Uterus (tissue), 2 donors: ENCODE results near the gene STAM2.
"Not testable (repeated sequence)": the region's sequence is repeated elsewhere in the genome, so short reads cannot be mapped to it uniquely, and the experiment has no call there.

Experiments
- POLR2A ChIP-seq, 2 donors: fragments of 450-650 bp; IDR thresholded peaks; one replicate each; pipeline ENCODE4 v1.6.1; 2016; ENCODE audit warnings: antibody characterized with exemption in 2 of 2, mild to moderate bottlenecking in 1 of 2, moderate library complexity in 1 of 2
- TF ChIP-seq, protein P1 (sequence below), 4 experiments: fragments of 200-600 bp in 2 of 4; fragments of 450-650 bp in 2 of 4; sonication (generic) in 2 of 4; IDR thresholded peaks; one replicate each; pipeline ENCODE4 v1.5.1; 2016 to 2019; ENCODE audit warnings: antibody characterized with exemption in 4 of 4, mild to moderate bottlenecking in 2 of 4, moderate library complexity in 1 of 4

- TF ChIP-seq, protein P1, sequence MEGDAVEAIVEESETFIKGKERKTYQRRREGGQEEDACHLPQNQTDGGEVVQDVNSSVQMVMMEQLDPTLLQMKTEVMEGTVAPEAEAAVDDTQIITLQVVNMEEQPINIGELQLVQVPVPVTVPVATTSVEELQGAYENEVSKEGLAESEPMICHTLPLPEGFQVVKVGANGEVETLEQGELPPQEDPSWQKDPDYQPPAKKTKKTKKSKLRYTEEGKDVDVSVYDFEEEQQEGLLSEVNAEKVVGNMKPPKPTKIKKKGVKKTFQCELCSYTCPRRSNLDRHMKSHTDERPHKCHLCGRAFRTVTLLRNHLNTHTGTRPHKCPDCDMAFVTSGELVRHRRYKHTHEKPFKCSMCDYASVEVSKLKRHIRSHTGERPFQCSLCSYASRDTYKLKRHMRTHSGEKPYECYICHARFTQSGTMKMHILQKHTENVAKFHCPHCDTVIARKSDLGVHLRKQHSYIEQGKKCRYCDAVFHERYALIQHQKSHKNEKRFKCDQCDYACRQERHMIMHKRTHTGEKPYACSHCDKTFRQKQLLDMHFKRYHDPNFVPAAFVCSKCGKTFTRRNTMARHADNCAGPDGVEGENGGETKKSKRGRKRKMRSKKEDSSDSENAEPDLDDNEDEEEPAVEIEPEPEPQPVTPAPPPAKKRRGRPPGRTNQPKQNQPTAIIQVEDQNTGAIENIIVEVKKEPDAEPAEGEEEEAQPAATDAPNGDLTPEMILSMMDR (IDR thresholded peaks at IDR 0.05) = not testable (repeated sequence)
- not testable (repeated sequence) for TF ChIP-seq POLR2A (IDR thresholded peaks at IDR 0.05)
These were observed 22.1 kb upstream of the STAM2 start for GRCh38 chr2:152197508-152198284.
